Mesothelial cell of epicardium (in vitro differentiated cells): ENCODE measurements around the gene TMEM120B. TPM values are rescaled to one million over a fixed set of nuclear protein-coding genes. Genes with fewer than 3 reads are reported as not detected.

Experiments
- DNase-seq, 2 experiments: peaks; one replicate each; pipeline ENCODE4 v3.0.0; 2021; ENCODE audit warnings: low spot score in 2 of 2; ENCODE audit not compliant: unreplicated experiment in 2 of 2
- H3K27ac Mint-ChIP-seq: 2 replicates; pipeline ENCODE4 v1.8.0; 2021; ENCODE audit warnings: mixed read lengths
- H3K27me3 Mint-ChIP-seq: 2 replicates; pipeline ENCODE4 v1.8.0; 2021; ENCODE audit warnings: low read depth, mixed read lengths
- H3K36me3 Mint-ChIP-seq: 2 replicates; pipeline ENCODE4 v1.8.0; 2021; ENCODE audit warnings: mixed read lengths
- H3K4me1 Mint-ChIP-seq: 2 replicates; pipeline ENCODE4 v1.8.0; 2021; ENCODE audit warnings: mixed read lengths
- H3K4me3 Mint-ChIP-seq: 2 replicates; pipeline ENCODE4 v1.8.0; 2021; ENCODE audit warnings: mild to moderate bottlenecking, moderate library complexity, mixed read lengths
- H3K9me3 Mint-ChIP-seq: 2 replicates; pipeline ENCODE4 v1.8.0; 2021; ENCODE audit warnings: mixed read lengths
- CTCF ChIP-seq: fragments of 200-600 bp; sonication (generic); IDR thresholded peaks from one replicate; pipeline ENCODE4 v1.5.0; 2021; ENCODE audit warnings: antibody characterized with exemption; ENCODE audit not compliant: unreplicated experiment
- total RNA-seq: library from RNA; stranded (reverse); gene quantifications from 3 replicates; pipeline ENCODE4 v1.2.1, GENCODE V29; 2021

TMEM120B gene
- total RNA-seq, 1 donor from 2014 or later = 22.4 TPM

- Mint-ChIP-seq H3K27ac (peak overlapping the region; percentile 88), H3K9me3 (no peaks in the 10 kb centered on the region), H3K36me3 (peaks cover 5% of the 10 kb centered on the region), H3K27me3 (no peaks in the 10 kb centered on the region), H3K4me1 (peaks cover 10% of the 10 kb centered on the region), H3K4me3 (no peak overlapping the region)
- DNase-seq = no peak
- TF ChIP-seq CTCF = no peak
Measured at GRCh38 chr12:121748218-121748570, 35.6 kb downstream of the TMEM120B start.

DNA sequence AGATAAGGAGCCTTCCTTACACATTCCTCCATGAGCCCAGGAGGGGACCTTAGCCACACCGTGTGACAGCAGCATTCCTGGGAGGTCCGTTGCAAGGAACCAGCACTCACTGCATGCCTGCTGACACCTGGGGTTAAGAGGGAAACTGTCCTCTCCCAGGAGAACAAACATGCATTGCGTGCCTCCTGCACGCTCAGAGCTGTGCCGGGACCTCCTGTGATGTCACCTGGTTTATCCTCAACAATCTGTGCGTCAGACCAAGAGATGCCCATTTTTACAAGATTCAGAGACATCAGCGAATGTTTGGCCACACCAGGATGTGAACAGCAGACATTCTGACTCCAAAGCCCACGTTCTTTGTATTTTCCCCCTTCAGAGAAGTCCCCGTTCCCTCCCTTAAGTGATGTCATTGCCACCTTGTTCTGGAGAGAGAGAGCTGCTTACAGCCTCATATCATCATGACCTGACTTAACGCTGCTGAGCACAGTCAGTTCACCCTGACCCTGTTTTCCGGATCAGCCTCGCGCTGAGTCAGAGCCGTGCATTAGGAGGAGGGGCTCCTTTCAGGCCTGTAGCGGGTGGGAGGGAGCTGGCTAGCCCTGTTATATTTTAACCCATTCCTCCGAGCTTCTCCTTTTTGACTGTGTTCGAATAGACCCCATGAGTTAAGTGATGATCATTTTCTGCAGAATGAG lies 36.2 kb downstream of the TMEM120B start:
- peak overlapping the region; percentile 88 for H3K27ac Mint-ChIP-seq
- no peaks in the 10 kb centered on the region for H3K9me3 Mint-ChIP-seq
- no peak for TF ChIP-seq CTCF
- no peak for DNase-seq
- H3K4me1 Mint-ChIP-seq = peaks cover 10% of the 10 kb centered on the region
- H3K27me3 Mint-ChIP-seq = no peaks in the 10 kb centered on the region
- H3K36me3 Mint-ChIP-seq = peaks cover 5% of the 10 kb centered on the region
- no peak overlapping the region for H3K4me3 Mint-ChIP-seq

DNA sequence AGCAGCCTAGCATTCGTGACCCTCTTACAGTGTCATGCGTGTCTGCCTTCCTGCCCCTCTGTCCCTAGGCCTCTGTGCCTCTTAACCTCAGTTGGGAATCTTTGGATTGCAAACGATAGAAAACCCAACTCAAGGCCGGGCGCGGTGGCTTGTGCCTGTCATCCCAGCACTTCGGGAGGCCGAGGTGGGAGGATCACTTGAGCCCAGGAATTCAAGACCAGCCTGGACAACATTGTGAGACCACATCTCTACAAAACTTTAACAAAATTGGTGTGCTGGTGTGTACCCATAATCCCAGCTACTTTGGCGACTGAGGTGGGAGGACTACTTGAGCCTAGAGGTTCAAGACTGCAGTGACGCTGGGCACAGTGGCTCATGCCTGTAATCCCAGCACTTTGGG lies 36.7 kb downstream of the TMEM120B start:
- DNase-seq = no peak
- no peaks in the 10 kb centered on the region for H3K9me3 Mint-ChIP-seq
- H3K4me3 Mint-ChIP-seq = no peak overlapping the region
- peaks cover 10% of the 10 kb centered on the region for H3K4me1 Mint-ChIP-seq
- peaks cover 5% of the 10 kb centered on the region for H3K36me3 Mint-ChIP-seq
- H3K27me3 Mint-ChIP-seq = no peaks in the 10 kb centered on the region
- no peak for TF ChIP-seq CTCF
- H3K27ac Mint-ChIP-seq = peak overlapping the region; percentile 88

DNA sequence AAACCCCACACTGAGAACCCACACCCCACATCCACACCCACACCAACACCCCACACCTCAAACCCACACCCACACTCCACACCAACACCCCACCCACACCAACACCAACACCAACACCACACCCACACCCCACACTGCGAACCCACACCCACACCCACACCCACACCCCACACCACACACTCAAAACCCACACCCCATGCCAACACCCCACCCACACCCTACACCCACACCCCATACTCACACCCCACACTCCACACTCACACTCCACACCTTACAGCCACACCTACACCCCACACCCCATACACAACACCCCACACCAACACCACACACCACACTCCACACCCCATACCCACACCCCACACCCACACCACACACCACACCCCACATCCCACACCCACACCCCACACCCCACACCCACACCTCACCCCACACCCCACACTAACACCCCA lies 38.0 kb downstream of the TMEM120B start:
- Mint-ChIP-seq H3K4me1 (peaks cover 10% of the 10 kb centered on the region), H3K27ac (no peak overlapping the region), H3K36me3 (peaks cover 5% of the 10 kb centered on the region), H3K9me3 (no peaks in the 10 kb centered on the region), H3K4me3 (no peak overlapping the region), H3K27me3 (no peaks in the 10 kb centered on the region)
- TF ChIP-seq CTCF = no peak
- DNase-seq = no peak

DNA sequence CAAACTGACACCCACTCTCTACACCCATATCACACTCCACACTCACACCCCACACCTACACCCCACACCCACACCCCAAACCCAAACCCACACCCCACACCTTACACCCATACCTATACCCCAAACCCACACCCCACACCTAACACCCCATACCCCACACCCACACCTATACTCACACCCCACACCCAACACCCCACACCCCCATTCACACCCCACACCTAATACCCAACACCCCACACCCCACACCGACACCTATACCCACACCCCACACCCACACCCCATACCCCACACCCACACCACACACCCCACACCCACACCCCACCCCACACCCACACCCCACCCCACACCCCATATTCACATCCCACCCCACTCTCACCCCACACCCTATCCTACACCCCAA lies 38.5 kb downstream of the TMEM120B start:
- Mint-ChIP-seq H3K27me3 (no peaks in the 10 kb centered on the region), H3K4me3 (no peak overlapping the region), H3K27ac (no peak overlapping the region), H3K9me3 (no peaks in the 10 kb centered on the region), H3K4me1 (peaks cover 10% of the 10 kb centered on the region), H3K36me3 (peaks cover 5% of the 10 kb centered on the region)
- TF ChIP-seq CTCF = no peak
- DNase-seq = no peak
